HG03439 (cell line): ENCODE results near the gene BDP1.
"Not testable (repeated sequence)": the region's sequence is repeated elsewhere in the genome, so short reads cannot be mapped to it uniquely, and the experiment has no call there.

ENCODE experiments used
- ATAC-seq: cut with Tn5 transposase; IDR thresholded peaks from one replicate; pipeline ENCODE4 v1.9.1; 2021; ENCODE audit warnings: mild to moderate bottlenecking, moderate library complexity; ENCODE audit not compliant: unreplicated experiment

The BDP1 gene

DNA sequence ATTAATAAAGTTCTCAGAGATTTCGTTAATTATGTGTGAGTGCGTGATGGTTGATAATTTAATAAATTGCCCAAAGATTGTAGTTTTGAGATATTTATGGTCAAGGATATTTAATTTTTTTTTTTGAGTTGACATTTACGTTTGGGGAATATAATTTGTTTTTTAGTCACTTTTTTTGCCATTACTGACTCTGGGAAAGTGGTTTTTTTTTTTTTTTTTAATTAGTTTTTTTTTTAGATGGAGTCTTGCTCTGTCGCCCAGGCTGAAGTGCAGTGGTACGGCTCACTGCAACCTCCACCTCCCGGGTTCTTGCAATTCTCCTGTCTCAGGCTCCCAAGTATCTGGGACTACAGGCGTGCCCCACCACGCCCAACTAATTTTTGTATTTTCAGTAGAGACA, 1.7 kb downstream of the BDP1 start:
- ATAC-seq: no peak

DNA sequence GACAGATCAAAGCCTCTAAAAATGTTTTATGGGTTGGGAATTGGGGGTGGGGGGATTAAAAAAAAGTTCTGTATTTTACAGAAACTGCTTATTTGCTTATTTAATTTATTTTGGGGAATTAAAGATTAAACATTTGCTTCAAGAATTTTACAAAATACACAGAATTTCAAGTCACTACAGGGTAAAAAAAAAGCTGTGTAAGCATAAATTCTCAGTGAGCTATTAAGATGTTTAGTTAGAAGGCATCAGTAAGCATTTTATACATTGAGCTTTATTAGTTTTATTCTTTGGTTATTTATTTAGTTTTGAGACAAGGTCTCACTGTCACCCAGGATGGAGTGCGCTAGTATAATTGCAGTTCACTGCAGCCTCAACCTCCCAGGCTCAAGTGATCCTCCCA, 5.2 kb downstream of the BDP1 start:
- ATAC-seq: no peak

GRCh38 chr5:71461360-71461759, 5.9 kb downstream of the BDP1 start:
- no peak for ATAC-seq

DNA sequence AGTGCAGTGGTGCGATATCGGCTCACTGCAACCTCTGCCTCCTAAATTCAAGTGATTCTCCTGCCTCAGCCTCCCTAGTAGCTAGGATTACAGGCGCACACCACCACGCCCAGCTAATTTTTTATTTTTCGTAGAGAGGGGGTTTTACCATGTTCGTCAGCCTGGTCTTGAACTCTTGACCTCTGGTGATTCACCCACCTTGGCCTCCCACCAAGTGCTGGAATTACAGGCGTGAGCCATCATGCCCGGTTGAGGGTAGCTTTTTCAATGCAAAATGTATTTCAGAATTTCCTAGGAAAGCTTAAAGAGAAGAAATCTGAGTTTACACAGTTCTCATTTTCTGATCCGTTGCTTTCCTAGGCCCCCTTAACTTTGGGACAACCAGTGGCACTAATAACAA, 15.7 kb downstream of the BDP1 start:
- ATAC-seq: no peak

DNA sequence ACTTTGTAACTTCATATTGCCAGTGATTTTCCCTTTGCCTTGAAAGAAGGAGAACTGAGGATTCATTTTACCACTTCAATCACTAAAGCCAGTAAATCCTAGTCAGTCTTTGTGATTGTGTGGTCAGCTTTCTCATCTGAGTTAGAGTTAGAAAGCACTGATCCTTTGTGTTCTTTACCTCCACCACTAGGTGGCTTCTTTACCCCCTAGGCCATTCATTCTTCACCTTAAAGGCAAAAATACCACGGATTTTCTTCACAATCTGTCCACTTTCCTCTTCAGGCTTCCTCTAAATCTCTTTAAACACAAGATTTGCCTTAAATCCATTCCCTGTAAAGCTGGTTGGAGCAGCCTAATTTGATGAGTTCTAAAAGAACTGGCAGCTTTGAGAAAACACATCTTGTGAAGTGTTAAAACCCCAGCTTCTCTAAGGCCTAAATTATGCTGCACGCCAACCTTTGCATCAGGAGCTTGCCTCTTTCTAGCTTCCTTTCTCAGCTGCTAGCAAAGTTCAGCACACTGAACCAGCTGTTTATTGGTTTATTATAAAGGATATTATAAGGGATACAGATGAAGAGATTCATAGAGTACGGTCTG, 20.4 kb downstream of the BDP1 start:
- no peak for ATAC-seq

- ATAC-seq: no peak
These were observed 26.0 kb downstream of the BDP1 start for GRCh38 chr5:71481441-71481840.

GRCh38 chr5:71482132-71482531, 26.7 kb downstream of the BDP1 start:
- ATAC-seq: no peak

DNA sequence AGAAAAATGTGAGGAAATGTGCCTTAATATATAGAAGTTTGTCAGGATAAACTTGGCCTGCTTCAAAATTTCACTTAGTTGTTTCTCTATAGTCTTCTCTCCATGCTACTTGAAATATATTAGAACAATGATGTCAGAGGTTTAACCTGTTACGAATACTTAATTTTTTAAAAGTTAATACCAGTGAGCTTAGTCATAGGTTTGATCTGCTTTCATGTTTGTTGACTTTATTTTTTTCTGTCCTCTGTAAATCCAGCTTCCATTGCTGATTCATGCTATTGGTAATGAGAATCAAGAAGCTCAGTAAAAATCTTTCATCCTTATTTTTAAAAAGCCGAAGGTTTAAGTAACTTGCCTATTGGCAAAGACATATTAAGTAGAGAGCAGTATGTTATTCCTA, 27.9 kb downstream of the BDP1 start:
- ATAC-seq: no peak

DNA sequence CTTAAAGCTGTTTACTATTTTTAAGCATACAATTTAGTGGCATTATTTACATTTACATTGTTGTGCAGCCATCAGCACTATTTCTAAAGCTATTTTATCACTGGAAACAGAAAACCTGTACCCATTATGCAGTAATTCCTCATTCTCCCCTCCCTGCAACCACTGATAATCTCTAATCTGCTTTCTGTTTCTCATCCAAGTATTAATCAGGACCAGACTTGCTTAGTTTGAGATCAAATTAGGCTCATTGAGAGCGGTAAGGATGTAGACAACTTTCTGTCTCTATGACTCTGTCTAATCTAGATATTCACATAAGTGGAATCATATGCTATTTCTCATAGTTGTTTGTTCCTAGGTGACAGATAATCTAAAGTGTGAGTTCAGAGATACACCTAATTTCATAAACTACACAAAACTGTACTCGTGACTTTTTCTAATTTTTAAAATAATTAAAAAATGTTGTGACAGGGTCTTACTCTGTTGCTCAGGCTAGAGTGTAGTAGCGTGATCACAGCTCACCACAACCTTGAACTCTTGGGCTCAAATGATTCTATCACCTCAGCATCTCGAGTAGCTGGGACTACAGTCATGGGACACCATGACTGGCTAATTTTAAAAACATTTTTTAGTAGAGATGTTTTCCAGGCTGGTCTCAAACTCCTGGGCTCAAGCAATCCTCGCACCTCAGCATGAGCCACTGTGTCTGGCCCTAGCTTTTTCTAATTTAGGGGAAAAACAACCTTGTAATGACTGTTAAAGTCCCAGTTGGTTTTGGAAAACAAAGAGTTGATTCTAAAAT, 37.6 kb downstream of the BDP1 start:
- ATAC-seq: no peak

- not testable (repeated sequence) for ATAC-seq
These were observed 38.8 kb downstream of the BDP1 start for GRCh38 chr5:71494202-71494601.

DNA sequence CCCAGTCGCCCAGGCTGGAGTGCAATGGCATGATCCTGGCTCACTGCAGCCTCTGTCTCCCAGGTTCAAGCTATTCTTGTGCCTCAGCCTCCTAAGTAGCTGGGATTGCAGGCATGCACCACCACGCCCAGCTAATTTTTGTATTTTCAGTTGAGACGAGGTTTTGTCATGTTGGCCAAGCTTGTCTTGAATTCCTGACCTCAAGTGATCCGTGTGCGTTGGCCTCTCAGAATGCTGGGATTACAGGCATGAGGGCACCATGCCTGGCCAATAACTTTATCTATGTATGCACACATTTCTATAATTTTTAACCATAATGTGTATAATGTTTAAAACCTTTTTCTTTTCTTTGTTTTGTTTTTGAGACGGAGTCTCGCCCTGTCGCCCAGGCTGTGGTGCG, 43.3 kb downstream of the BDP1 start:
- not testable (repeated sequence) for ATAC-seq

DNA sequence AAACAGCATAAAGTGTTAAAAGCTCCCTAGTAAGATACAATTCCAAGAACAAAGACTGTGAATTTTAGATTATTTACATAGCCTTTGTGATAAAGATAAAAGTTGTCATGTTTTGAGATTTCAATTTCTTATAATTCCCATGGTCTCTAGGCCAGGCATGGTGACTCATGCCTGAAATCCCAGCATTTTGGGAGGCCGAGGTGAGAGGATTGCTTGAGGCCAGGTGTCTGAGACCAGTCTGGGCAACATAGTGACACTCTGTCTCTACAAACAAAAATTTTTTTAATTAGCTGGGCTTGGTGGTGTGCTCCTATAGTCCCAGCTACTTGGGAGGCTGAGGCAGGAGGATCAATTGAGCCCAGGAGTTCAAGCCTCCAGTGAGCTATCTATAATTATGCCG, 48.1 kb downstream of the BDP1 start:
- ATAC-seq: no peak

GRCh38 chr5:71522151-71522550, 66.7 kb downstream of the BDP1 start:
- no peak for ATAC-seq

- ATAC-seq: not testable (repeated sequence)
These were observed 70.2 kb downstream of the BDP1 start for GRCh38 chr5:71525611-71526010.

DNA sequence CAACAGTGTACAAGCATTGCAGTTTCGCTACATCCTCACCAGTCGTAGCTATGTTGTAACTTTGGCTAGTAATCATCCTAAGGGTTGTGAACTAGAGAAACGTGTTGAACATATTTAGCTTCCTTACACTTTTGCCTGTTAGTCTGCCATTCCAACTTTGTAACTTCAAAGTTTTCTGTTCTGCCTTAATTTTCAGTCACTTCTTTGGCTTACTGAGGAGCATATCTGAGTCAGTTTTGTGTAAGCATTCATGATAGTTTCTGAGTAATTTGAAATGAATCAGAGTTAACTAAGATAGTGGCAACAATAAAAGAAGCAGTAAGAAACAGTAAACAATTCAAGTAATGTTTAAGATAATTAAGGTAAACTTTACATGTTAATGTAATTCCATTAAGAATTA, 72.8 kb downstream of the BDP1 start:
- no peak for ATAC-seq

DNA sequence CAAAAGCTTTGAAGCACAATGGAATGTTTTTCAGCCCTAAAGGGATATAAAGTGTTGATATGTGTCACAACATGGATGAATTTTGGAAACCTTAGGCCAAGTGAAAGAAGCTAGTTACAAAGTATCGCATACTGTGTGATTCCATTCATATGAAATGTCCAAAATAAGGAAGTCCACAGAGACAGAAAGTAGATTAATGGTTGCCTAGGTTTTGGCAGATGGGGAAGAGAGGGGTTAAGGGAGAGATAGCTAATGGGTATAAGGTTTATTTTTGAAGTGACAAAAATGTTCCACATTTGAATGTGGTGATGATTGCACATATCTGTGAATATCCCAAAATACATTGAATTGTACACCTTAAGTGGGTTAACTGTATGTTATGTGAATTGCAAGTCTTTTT, 74.2 kb downstream of the BDP1 start:
- no peak for ATAC-seq

GRCh38 chr5:71533142-71533541, 77.7 kb downstream of the BDP1 start:
- no peak for ATAC-seq

- ATAC-seq: peak; percentile 56
These were observed 78.2 kb downstream of the BDP1 start for GRCh38 chr5:71533615-71534014.

GRCh38 chr5:71537687-71538086, 82.2 kb downstream of the BDP1 start:
- no peak for ATAC-seq

DNA sequence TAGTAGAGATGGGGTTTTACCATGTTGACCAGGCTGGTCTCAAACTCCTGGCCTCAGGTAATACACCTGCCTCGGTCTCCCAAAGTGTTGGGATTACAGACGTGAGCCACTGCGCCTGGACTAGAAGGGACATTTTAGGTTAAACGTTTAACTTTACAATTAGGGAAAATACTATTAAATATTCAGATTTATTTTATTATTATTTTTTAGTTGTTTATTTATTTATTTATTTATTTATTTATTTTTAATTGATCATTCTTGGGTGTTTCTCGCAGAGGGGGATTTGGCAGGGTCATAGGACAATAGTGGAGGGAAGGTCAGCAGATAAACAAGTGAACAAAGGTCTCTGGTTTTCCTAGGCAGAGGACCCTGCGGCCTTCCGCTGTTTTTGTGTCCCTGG, 95.4 kb downstream of the BDP1 start:
- not testable (repeated sequence) for ATAC-seq

GRCh38 chr5:71551582-71551981, 96.1 kb downstream of the BDP1 start:
- not testable (repeated sequence) for ATAC-seq

- not testable (repeated sequence) for ATAC-seq
These were observed 96.7 kb downstream of the BDP1 start for GRCh38 chr5:71552026-71552749.
